ENCODE results near the gene MYBPHL. TPM values are rescaled to one million over a fixed set of nuclear protein-coding genes. Genes with fewer than 3 reads are reported as not detected.

MYBPHL gene
- total and polyA plus RNA-seq, 2 of the 13 experiments (the other 11 are each of a cell fraction or from before 2014, with no cell fraction given), result 3.7 to 3.8 TPM

- TF ChIP-seq ZBTB42 (CRISPR knock-in tag; IDR thresholded peaks at IDR 0.05) (no peak), RAD51 (IDR thresholded peaks at IDR 0.05; ENCODE audit: borderline replicate concordance) (no peak), ZNF781 (CRISPR knock-in tag; IDR thresholded peaks at IDR 0.05; ENCODE audit: borderline replicate concordance, not compliant biosample characterization) (peak; percentile 67), EED (CRISPR knock-in tag; IDR thresholded peaks at IDR 0.05) (no peak), KDM2A (CRISPR knock-in tag; IDR thresholded peaks at IDR 0.05; ENCODE audit: borderline replicate concordance, low read depth) (no peak; the same call in 1 of the 2 replicates), ZNF83 (CRISPR knock-in tag; IDR thresholded peaks at IDR 0.05; ENCODE audit: borderline replicate concordance) (0 out of 2 replicates have a peak, but pooled peaks have one; percentile 80), DPF2 (CRISPR knock-in tag; IDR thresholded peaks at IDR 0.05; ENCODE audit: borderline replicate concordance, low read depth) (0 out of 2 replicates have a peak, but pooled peaks have one; percentile 20), ZNF335 (CRISPR knock-in tag; IDR thresholded peaks at IDR 0.05) (no peak; the same call in 1 of the 2 replicates), ZNF251 (CRISPR knock-in tag; IDR thresholded peaks at IDR 0.05) (no peak), HMG20A (CRISPR knock-in tag; IDR thresholded peaks at IDR 0.05; ENCODE audit: borderline replicate concordance) (peak; percentile 93; the same call in 1 of the 2 replicates), YEATS2 (CRISPR knock-in tag; IDR thresholded peaks at IDR 0.05; ENCODE audit: borderline replicate concordance) (peak; percentile 28; the same call in 1 of the 2 replicates), ZFP1 (CRISPR knock-in tag; IDR thresholded peaks at IDR 0.05) (peak; percentile 19; the same call in 1 of the 2 replicates), IKZF1 (IDR thresholded peaks at IDR 0.05) (no peak), THAP9 (CRISPR knock-in tag; IDR thresholded peaks at IDR 0.05; ENCODE audit: borderline replicate concordance) (no peak), KLF6 (CRISPR knock-in tag; IDR thresholded peaks at IDR 0.05) (peak; percentile 87; the same call in 1 of the 2 replicates), ZBTB10 (CRISPR knock-in tag; IDR thresholded peaks at IDR 0.05; ENCODE audit: borderline replicate concordance) (no peak), CBFB (CRISPR knock-in tag; IDR thresholded peaks at IDR 0.05) (peak; percentile 14; the same call in 1 of the 2 replicates), SOX6 (IDR thresholded peaks at IDR 0.05) (no peak), SOX6 (CRISPR knock-in tag; IDR thresholded peaks at IDR 0.05) (peak; percentile 96), ATF4 (CRISPR knock-in tag; IDR thresholded peaks at IDR 0.05) (peak in 1 of 2 experiments; percentile 93; a peak in 2 of 4 replicates), HNRNPK (IDR thresholded peaks at IDR 0.05; ENCODE audit: low read depth, low read length, poor library complexity, severe bottlenecking) (no peak), XBP1 (CRISPR knock-in tag; IDR thresholded peaks at IDR 0.05) (no peak), ZNF510 (CRISPR knock-in tag; IDR thresholded peaks at IDR 0.05; ENCODE audit: low read depth) (0 out of 2 replicates have a peak, but pooled peaks have one; percentile 28)
Measured at GRCh38 chr1:109298666-109299557, 7.9 kb downstream of the MYBPHL start (continued).
